Esophagus muscularis mucosa (tissue), 4 donors: ENCODE data around the gene RAB22A.

ENCODE experiments used
- CTCF ChIP-seq, 3 experiments: fragments of 200-600 bp in 2 of 3; fragments of 450-650 bp in 1 of 3; sonication (generic) in 2 of 3; IDR thresholded peaks; one replicate each; pipeline ENCODE4 v1.5.1; 2017 to 2019; ENCODE audit warnings: antibody characterized with exemption in 3 of 3, mild to moderate bottlenecking in 2 of 3, moderate library complexity in 1 of 3
- EP300 ChIP-seq: sonication (generic); formaldehyde crosslinking; IDR thresholded peaks from one replicate; pipeline ENCODE4 v1.6.1; 2017; ENCODE audit warnings: antibody characterized with exemption
- POLR2AphosphoS5 ChIP-seq, 2 donors: sonication (generic); formaldehyde crosslinking; IDR thresholded peaks; one replicate each; pipeline ENCODE4 v1.6.1; 2017; ENCODE audit warnings: antibody characterized with exemption in 2 of 2

GRCh38 chr20:58264271-58264670, 45.2 kb upstream of the RAB22A start:
- TF ChIP-seq CTCF (IDR thresholded peaks at IDR 0.05) (no peak), EP300 (no peak), POLR2AphosphoS5 (IDR thresholded peaks at IDR 0.05) (no peak)
